Cardiac muscle cell (in vitro differentiated cells and primary cell): ENCODE data around the gene GHRHR. TPM values are rescaled to one million over a fixed set of nuclear protein-coding genes. Genes with fewer than 3 reads are reported as not detected.

Experiments used
- DNase-seq, 2 donors: peaks; one replicate each; pipeline versions ENCODE4 v3.0.0 to v3.0.0-alpha.2; 2010 to 2017; ENCODE audit warnings: low read depth in 1 of 2, low spot score in 1 of 2
- H3K27ac ChIP-seq: fragments of 200-600 bp; sonication (generic); 2 replicates; pipeline ENCODE4 v1.5.1; 2016
- H3K27me3 ChIP-seq: fragments of 200-600 bp; sonication (generic); 2 replicates; pipeline ENCODE4 v1.6.0; 2016; ENCODE audit warnings: control low read depth
- H3K36me3 ChIP-seq: fragments of 200-600 bp; sonication (generic); 2 replicates; pipeline ENCODE4 v1.5.1; 2016; ENCODE audit warnings: control low read depth
- H3K4me1 ChIP-seq: fragments of 200-600 bp; sonication (generic); 2 replicates; pipeline ENCODE4 v1.8.1; 2017; ENCODE audit warnings: low read depth, mild to moderate bottlenecking, mixed run types
- H3K4me3 ChIP-seq: fragments of 200-600 bp; sonication (generic); 2 replicates; pipeline ENCODE4 v1.5.1; 2016; ENCODE audit warnings: mild to moderate bottlenecking
- H3K9me3 ChIP-seq: fragments of 200-600 bp; sonication (generic); 2 replicates; pipeline ENCODE4 v1.5.1; 2017; ENCODE audit warnings: low read depth, mild to moderate bottlenecking, control low read depth
- CTCF ChIP-seq: IDR thresholded peaks from 2 replicates; pipeline ENCODE4 v1.5.1; 2012; ENCODE audit warnings: low read depth, mild to moderate bottlenecking, low read length
- polyA plus RNA-seq: library from polyadenylated mRNA; unstranded; fragments of >200 nt; fragmentation: Nextera tagmentation; extraction: Ambion mirVana; gene quantifications from 2 replicates; pipeline ENCODE4 v1.2.1, GENCODE V29; 2016
- total RNA-seq: library from RNA; depleted of rRNA; stranded (reverse); fragments of >200 nt; gene quantifications from 2 replicates; pipeline ENCODE4 v1.2.3, GENCODE V29; 2016

The GHRHR gene
- total and polyA plus RNA-seq, 2 experiments from 2014 or later, result not detected

- TF ChIP-seq CTCF, result no peak
- H3K4me3 ChIP-seq, result no peak overlapping the region
- H3K4me1 ChIP-seq, result no peaks in the 10 kb centered on the region
- no peaks in the 10 kb centered on the region for H3K27me3 ChIP-seq
- peak in 1 of 2 donors; percentile 44 for DNase-seq
- no peaks in the 10 kb centered on the region for H3K9me3 ChIP-seq
- H3K27ac ChIP-seq, result no peak overlapping the region
- H3K36me3 ChIP-seq, result no peaks in the 10 kb centered on the region
Observed at GRCh38 chr7:30996256-30996655, 32.5 kb downstream of the GHRHR start.

- TF ChIP-seq CTCF, result no peak
- Histone ChIP-seq H3K27ac (no peak overlapping the region), H3K9me3 (no peaks in the 10 kb centered on the region), H3K36me3 (no peaks in the 10 kb centered on the region), H3K27me3 (no peaks in the 10 kb centered on the region), H3K4me1 (no peaks in the 10 kb centered on the region), H3K4me3 (no peak overlapping the region)
- no peak for DNase-seq
Observed at GRCh38 chr7:30996883-30997282, 33.1 kb downstream of the GHRHR start.

GRCh38 chr7:30997316-30997715 is 33.6 kb downstream of the GHRHR start:
- TF ChIP-seq CTCF, result no peak
- no peak for DNase-seq
- Histone ChIP-seq H3K36me3 (no peaks in the 10 kb centered on the region), H3K27me3 (no peaks in the 10 kb centered on the region), H3K27ac (no peak overlapping the region), H3K9me3 (no peaks in the 10 kb centered on the region), H3K4me1 (no peaks in the 10 kb centered on the region), H3K4me3 (no peak overlapping the region)

GRCh38 chr7:30998180-30998579 is 34.4 kb downstream of the GHRHR start:
- DNase-seq, result no peak
- no peaks in the 10 kb centered on the region for H3K36me3 ChIP-seq
- H3K9me3 ChIP-seq, result no peaks in the 10 kb centered on the region
- no peak for TF ChIP-seq CTCF
- H3K4me1 ChIP-seq, result no peaks in the 10 kb centered on the region
- H3K27ac ChIP-seq, result no peak overlapping the region
- no peaks in the 10 kb centered on the region for H3K27me3 ChIP-seq
- H3K4me3 ChIP-seq, result no peak overlapping the region

- Histone ChIP-seq H3K27ac (no peak overlapping the region), H3K36me3 (no peaks in the 10 kb centered on the region), H3K4me3 (no peak overlapping the region), H3K27me3 (no peaks in the 10 kb centered on the region), H3K9me3 (no peaks in the 10 kb centered on the region), H3K4me1 (no peaks in the 10 kb centered on the region)
- peak in 1 of 2 donors; percentile 12 for DNase-seq
- TF ChIP-seq CTCF, result no peak
Observed at GRCh38 chr7:31000161-31000693, 36.5 kb downstream of the GHRHR start.

- Histone ChIP-seq H3K4me3 (no peak overlapping the region), H3K4me1 (no peaks in the 10 kb centered on the region), H3K9me3 (no peaks in the 10 kb centered on the region), H3K27ac (no peak overlapping the region), H3K36me3 (no peaks in the 10 kb centered on the region), H3K27me3 (no peaks in the 10 kb centered on the region)
- no peak for DNase-seq
- TF ChIP-seq CTCF, result no peak
Observed at GRCh38 chr7:31000779-31001178, 37.0 kb downstream of the GHRHR start.
